Stimulated activated CD8-positive, alpha-beta memory T cell treated with anti-CD3 and anti-CD28 coated beads, Interleukin-4, amount 100 ng/mL, for 48 hours (primary cell): ENCODE results near the gene FAM228A.
"Not testable (repeated sequence)": the region's sequence is repeated elsewhere in the genome, so short reads cannot be mapped to it uniquely, and the experiment has no call there.

ENCODE experiments used
- DNase-seq: peaks from one replicate; pipeline ENCODE4 v3.0.0-alpha.2; 2020

The FAM228A gene

DNA sequence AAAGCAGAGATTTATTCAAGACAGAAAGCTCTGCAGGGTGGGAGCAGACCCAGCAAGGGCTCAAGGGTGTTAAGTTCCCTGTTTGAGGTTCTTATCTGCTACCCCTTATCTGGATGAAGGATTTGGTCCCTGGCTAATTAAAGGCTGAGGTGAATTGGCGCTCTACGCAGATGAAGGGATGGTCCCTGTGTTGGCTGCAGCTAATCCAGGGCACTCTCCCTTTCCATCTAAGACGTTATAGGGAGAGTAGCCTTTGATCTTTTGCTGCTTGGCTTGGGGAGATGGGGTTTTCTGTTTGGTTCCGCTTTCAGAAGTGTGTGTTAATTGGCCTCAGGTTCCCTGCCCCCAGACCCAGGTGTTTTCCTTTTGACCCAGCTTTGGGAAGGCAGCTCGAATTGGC lies 17.0 kb downstream of the FAM228A start:
- DNase-seq, result no peak

GRCh38 chr2:24197213-24197612 lies 22.4 kb downstream of the FAM228A start:
- DNase-seq, result not testable (repeated sequence)

DNA sequence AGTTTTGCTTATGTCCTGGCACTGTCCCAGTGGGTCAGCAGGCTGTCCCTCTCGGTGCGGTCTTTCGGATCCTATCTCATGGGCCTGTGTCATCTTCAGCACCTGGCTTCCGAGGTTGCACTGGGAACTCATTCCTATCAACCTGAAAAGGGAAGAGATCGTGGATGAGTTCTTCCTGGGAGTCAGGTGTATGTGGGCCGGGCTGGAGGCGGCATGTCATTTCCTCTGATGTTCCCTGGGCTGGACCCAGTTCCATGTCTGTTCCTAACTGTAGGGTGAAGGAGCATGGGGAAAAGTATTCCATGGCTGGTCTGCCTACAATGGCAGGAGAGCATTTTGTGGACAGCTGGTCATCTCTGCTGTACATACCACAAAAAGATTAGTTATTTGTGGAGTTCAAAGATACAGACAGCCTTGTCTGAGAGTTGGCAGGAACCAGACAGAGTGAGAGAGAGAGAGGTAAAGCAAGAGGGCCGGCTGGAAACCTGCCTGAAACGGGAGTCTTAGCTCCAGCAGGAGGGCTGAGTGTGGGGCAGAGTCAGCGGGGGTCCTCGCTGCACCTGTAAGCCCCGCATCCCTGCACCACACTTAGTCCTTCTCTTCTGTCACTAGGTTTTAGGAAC lies 25.2 kb downstream of the FAM228A start:
- no peak for DNase-seq

GRCh38 chr2:24200799-24201198 lies 25.9 kb downstream of the FAM228A start:
- no peak for DNase-seq

DNA sequence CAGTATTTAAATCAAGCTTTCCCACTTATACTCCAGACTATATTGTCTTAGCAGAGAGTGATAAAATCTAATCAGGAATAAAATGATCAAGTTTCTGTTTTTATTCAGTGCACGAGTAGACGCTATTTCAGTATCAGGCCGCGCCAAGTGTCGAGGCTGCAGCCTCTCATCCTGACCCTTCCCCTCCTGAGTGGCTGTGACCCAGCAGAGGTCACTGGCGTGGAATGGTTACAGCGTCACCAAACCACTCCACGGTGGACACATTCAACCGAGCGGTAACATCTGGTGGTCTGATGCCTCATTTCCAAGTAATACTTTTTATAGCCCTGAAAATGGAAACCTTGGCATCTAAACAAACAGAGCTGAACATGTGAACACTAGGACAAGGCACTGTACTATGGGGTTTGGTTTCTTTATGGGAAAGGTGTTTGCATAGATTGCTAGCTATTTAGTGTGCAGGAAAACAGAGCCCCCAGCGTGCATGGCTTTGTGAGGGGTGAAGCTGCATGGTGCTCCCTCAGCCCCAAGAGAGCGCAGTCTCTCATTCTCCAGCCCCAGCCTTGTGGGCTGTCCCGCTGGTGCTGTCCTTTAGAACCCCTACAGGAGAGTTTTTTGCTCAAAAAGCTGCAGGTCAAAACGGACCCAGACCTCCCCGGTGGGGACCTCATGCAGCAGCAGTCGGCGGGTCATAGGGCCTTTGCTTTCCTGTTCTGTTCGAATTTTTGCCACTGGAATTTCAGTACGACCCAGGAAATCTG lies 28.4 kb downstream of the FAM228A start:
- DNase-seq, result no peak

GRCh38 chr2:24203787-24204150 lies 28.9 kb downstream of the FAM228A start:
- no peak for DNase-seq

- no peak for DNase-seq
Observed at GRCh38 chr2:24204505-24204904, 29.7 kb downstream of the FAM228A start.

DNA sequence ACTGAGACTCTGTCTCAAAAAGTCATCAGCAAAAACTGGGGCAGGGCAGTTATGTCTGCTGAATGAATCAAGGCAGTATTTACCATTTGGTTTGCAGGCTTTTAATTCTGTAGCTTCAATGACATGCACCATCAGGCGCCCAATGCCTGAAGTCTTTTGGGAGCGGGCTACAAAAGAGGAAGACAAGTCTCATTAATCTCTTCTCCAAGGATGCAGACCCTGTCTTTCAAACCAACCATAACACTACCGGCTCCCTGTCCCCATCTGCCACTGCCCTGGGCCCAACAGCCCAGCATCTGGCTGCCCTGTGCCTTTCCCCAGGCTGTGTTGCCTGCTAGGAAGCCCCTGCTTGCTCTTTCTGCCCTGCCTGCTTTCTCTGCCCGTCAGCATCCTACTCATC lies 30.3 kb downstream of the FAM228A start:
- DNase-seq, result no peak

DNA sequence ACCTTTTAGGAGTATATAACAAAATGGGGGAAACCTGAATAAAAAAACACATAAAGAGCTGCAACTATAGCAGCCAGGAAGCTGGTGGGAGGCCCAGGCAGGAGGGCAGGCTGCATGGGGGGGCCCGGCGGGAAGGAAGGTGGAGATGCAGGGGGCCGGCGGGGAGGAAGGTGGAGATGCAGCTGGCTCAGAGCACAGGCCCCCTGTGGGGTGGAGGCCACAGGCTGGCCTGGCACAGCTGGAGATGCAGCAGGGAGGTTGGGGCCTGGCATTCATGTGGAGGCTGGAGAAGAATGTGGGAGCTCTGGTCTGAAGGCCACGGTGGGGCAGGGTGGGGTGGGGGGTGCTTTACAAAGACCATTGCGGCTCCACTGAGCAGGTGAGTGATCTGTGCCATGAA lies 31.4 kb downstream of the FAM228A start:
- DNase-seq, result no peak

DNA sequence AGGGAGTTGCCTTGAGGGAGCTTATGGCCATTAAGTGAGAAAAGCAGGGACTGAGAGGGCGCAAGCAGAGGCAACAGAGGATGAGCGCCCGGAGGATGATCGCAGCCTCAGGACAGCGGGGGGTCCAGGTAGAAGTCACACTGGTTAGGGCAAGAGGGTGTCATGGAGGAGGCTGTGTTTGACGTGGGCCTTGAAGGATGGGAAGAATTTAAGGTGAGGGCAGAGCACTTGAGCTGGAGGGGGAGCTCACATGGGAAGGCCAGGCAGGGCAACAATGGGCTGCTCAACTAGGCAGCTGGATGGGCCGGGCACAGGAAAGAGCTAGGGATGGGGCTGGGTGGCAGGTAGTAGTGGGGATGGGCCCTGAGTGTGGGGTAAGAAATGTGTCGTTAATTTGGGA lies 31.9 kb downstream of the FAM228A start:
- DNase-seq, result no peak

DNA sequence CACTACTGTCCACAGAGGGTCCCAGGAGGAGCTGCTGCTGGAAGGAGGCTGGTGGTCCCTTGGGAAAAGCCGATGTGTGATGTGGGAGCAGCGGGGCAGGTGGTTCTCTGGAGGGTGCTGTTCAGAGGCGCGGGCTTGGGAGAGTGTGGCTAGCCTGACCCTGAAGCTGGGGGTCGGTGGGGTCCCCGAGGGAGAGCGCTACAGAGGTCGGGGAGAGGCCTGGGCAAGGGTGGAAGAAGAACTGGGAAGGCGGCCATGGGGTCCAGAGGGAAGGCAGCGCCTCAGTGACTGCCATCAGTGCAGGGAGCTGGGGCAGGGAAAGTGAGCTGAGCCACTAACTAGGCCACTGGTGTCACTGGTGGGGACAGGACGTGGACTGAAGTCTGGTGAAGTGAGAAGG lies 32.5 kb downstream of the FAM228A start:
- DNase-seq, result no peak

- no peak for DNase-seq
Observed at GRCh38 chr2:24208490-24208889, 33.6 kb downstream of the FAM228A start.

DNA sequence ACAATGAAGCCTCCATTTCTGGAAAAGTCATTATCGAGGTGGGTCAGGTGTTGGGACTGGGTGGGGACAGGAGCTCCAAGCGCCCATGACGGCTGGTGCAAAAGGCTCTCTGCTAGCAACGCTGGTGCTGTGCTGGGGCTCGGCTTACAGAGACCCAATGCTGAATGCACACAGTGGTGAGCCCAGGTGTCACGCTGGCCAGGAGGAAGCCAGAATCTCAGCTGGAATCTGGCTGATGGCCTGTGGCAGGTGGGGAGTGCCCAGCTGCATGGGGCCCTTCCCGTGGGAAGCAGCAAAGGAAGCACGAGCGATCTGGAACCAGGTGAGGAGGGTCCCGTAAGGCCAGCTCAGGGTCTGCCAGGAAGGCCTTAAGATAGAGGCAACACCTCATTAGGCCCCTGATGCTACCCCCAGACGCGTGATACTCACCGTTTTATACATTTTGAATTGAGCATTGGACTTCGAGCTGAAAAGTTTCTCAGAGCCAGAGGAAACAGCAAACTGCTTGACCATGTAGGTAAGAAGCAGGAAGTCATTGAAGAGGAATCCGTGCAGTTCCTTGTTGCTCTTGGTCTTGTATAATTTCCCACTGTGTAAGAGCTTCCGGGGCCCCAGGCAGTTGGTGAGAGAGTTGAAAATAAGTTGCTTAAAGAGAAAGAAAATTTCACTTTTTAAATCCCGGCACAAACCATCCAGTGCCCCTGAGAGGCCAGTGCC lies 34.7 kb downstream of the FAM228A start:
- no peak for DNase-seq

GRCh38 chr2:24210106-24210455 lies 35.2 kb downstream of the FAM228A start:
- no peak for DNase-seq

- no peak for DNase-seq
Observed at GRCh38 chr2:24210723-24211122, 35.9 kb downstream of the FAM228A start.

- no peak for DNase-seq
Observed at GRCh38 chr2:24211408-24211807, 36.6 kb downstream of the FAM228A start.

- DNase-seq, result no peak
Observed at GRCh38 chr2:24214880-24215279, 40.0 kb downstream of the FAM228A start.

DNA sequence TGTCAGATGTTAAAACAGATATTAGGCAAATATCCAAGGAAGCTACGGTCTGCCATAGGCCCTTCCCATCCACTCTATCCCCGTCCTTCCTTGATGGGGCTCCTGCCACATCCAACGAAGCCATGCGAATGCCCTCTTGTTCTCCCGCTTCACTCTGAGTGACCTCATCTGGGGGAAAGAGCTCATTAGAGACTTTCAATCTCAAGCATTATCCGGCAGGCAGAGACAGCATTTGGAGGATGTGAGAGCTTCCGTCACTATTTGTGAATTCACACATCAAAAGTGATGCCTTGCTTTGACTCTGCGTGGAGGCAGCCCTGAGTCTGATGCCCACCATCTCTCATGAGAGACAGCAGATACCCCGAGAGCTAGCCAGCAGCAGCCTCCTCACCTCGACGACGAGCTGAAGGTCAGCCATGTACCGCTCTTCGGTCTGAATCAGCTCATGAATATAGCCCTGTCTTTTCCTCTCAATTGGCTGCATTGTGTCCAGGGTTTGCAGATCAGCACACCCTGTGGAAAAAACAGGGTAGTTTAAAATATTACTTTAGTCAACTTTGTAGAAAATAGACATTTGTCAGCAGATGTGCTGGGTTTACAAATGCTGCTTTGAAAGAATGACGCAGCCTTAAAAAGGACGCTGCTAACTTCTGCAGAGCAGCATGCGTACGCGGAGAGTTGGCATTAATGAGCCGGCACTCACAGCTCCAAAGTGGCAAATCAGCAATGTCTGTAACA lies 45.9 kb downstream of the FAM228A start:
- DNase-seq, result no peak

DNA sequence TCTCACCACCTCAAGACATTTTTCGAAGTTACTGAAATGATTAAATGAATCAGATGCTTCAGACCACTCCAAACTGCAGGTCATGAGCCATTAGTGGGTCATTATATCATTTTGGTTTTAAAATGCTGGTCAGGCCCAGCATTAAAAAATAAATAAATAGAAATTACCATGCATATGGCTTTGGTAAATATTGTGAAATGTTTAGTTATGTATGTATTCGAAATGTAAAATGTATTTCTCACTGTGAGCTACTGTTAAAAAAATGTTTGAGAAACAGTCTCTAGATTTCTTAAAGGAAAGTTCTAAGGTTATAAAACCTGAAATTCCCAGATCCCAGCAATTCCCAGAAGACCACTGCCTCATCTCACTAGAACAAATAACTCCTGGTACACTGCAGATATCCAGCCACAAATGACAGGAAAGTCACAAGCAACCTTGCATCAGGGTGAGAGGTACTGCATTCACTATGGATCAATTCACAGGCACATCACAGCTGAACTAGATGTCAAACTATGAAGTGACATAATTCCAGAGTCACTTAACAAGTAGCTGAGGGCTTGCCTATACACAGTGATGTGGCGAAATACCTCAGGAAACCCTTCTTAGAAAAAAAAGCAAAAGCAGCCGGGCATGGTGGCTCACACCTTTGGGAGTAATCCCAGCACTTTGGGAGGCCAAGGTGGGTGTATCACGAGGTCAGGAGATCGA lies 46.6 kb downstream of the FAM228A start:
- no peak for DNase-seq

DNA sequence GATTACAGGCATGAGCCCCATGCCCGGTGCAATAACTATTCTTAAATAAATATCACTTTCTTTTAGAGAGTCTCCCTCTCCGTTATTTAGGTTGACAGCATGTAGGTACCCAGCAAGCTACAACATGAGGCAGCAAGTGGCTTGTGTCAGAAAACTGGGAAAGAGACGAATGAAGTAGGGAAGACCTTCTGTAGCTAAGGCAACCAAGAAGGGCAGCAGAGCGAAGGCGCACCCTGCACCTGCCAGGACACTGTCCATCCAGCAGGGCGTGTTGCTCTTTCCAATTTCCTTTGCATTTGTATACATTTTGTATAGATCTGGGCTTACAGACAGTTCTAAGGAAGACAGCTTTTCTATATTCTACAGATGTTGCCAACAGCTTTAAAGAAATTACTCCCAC lies 48.1 kb downstream of the FAM228A start:
- no peak for DNase-seq

DNA sequence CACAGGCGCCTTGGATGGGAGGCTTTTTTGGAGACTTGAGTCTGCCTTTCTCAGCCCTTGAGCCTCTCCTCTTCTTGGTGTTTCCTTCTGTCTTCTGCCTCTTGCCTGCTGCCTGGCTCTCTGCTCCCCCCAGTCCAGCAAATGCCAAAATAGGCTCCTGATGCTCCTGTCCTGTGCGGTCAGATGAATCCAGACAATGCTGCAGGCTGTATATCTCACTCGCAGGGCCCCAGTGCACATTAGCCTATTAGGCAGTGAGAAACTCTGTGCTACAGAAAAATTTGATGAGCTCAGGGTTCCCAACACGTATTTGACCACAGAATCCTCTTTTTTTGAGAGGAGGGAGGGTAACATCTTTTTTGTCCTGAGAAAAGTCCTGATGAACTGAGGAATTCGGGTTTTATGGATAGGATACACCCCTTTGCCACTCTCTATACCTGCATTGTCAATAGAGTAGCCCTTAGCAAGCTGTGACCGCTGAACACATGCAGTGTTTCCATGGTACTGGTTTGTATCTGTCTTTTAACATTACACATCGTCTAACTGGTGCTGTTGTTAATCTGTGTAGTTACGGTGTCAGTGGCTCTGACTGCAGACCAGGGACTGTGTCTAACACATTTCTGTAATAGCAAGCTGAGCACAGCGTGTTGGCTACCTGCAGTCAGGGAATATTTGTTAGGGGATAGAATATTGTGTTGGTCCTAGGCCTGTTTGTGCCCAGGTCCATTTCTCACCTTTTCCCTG lies 50.8 kb downstream of the FAM228A start:
- DNase-seq, result no peak

- no peak for DNase-seq
Observed at GRCh38 chr2:24228470-24228869, 53.6 kb downstream of the FAM228A start.
